SK-N-MC (cell line): ENCODE measurements around the gene DCBLD2.
"Not testable (repeated sequence)": the region's sequence is repeated elsewhere in the genome, so short reads cannot be mapped to it uniquely, and the experiment has no call there.

Experiments used
- EZH2 ChIP-seq: fragments of 200-600 bp; sonication (generic); IDR thresholded peaks from one replicate; pipeline ENCODE4 v1.6.1; 2017; ENCODE audit warnings: antibody characterized with exemption
- POLR2AphosphoS5 ChIP-seq: IDR thresholded peaks from 2 replicates; pipeline ENCODE4 v1.6.1; 2012; ENCODE audit warnings: mild to moderate bottlenecking, low read depth, low read length, borderline replicate concordance

GRCh38 chr3:98857971-98858370 lies 43.5 kb downstream of the DCBLD2 start:
- not testable (repeated sequence) for TF ChIP-seq EZH2, POLR2AphosphoS5
